Neural progenitor cell (in vitro differentiated cells): Measurements from ENCODE around the gene SIDT2. TPM values are rescaled to one million over a fixed set of nuclear protein-coding genes. Genes with fewer than 3 reads are reported as not detected.
"Not testable (repeated sequence)": the region's sequence is repeated elsewhere in the genome, so short reads cannot be mapped to it uniquely, and the experiment has no call there.

ENCODE experiments used
- DNase-seq: peaks from one replicate; pipeline ENCODE4 v3.0.0-alpha.2; 2016; ENCODE audit warnings: low spot score
- H2AFZ ChIP-seq: fragments of 200-600 bp; sonication (generic); replicated peaks from 2 replicates; pipeline ENCODE4 v1.6.1; 2016; ENCODE audit warnings: antibody characterized with exemption
- H3F3A ChIP-seq: fragments of 200-600 bp; sonication (generic); 2 replicates; pipeline ENCODE4 v1.6.1; 2016; ENCODE audit warnings: antibody characterized with exemption, low read depth
- H3K27ac ChIP-seq: fragments of 200-600 bp; sonication (generic); 2 replicates; pipeline ENCODE4 v1.5.1; 2016; ENCODE audit warnings: mild to moderate bottlenecking
- H3K27me3 ChIP-seq: fragments of 200-600 bp; sonication (generic); 2 replicates; pipeline ENCODE4 v1.6.1; 2016; ENCODE audit warnings: mild to moderate bottlenecking, moderate library complexity
- H3K36me3 ChIP-seq: fragments of 200-600 bp; sonication (generic); 2 replicates; pipeline ENCODE4 v1.5.1; 2016
- H3K4me1 ChIP-seq: fragments of 200-600 bp; sonication (generic); 2 replicates; pipeline ENCODE4 v1.6.1; 2016; ENCODE audit warnings: mixed run types
- H3K4me2 ChIP-seq: fragments of 200-600 bp; sonication (generic); 2 replicates; pipeline ENCODE4 v1.6.1; 2016
- H3K4me3 ChIP-seq: fragments of 200-600 bp; sonication (generic); 2 replicates; pipeline ENCODE4 v1.5.1; 2016
- H3K79me2 ChIP-seq: fragments of 200-600 bp; sonication (generic); 2 replicates; pipeline ENCODE4 v1.6.1; 2016; ENCODE audit warnings: low read depth
- H3K9ac ChIP-seq: fragments of 200-600 bp; sonication (generic); 2 replicates; pipeline ENCODE4 v1.6.1; 2016
- H3K9me3 ChIP-seq: fragments of 200-600 bp; sonication (generic); 2 replicates; pipeline ENCODE4 v1.5.1; 2016; ENCODE audit warnings: low read depth
- H4K20me1 ChIP-seq: fragments of 200-600 bp; sonication (generic); 2 replicates; pipeline ENCODE4 v1.6.1; 2016; ENCODE audit warnings: low read depth
- H3K27ac Mint-ChIP-seq: 3 replicates; pipeline ENCODE4 v1.8.0; 2021; ENCODE audit warnings: mixed read lengths
- H3K27me3 Mint-ChIP-seq: 2 replicates; pipeline ENCODE4 v1.8.0; 2022; ENCODE audit warnings: low read depth, mild to moderate bottlenecking, inconsistent platforms, moderate library complexity, mixed read lengths; ENCODE audit not compliant: insufficient read depth
- H3K36me3 Mint-ChIP-seq: 3 replicates; pipeline ENCODE4 v1.8.0; 2021; ENCODE audit warnings: mixed read lengths
- H3K4me1 Mint-ChIP-seq: 3 replicates; pipeline ENCODE4 v1.8.0; 2021; ENCODE audit warnings: mixed read lengths
- H3K4me3 Mint-ChIP-seq: 3 replicates; pipeline ENCODE4 v1.8.0; 2021; ENCODE audit warnings: mild to moderate bottlenecking, moderate library complexity, mixed read lengths
- H3K9me3 Mint-ChIP-seq: 3 replicates; pipeline ENCODE4 v1.8.0; 2020; ENCODE audit warnings: mixed read lengths
- EZH2 ChIP-seq: fragments of 200-600 bp; sonication (generic); IDR thresholded peaks from 2 replicates; pipeline ENCODE4 v1.6.1; 2017; ENCODE audit warnings: antibody characterized with exemption, mild to moderate bottlenecking, moderate library complexity
- EZH2phosphoT487 ChIP-seq: fragments of 200-600 bp; sonication (generic); IDR thresholded peaks from 2 replicates; pipeline ENCODE4 v1.6.1; 2017; ENCODE audit warnings: antibody characterized with exemption
- total RNA-seq: library from RNA; depleted of rRNA; stranded (reverse); fragments of >200 nt; gene quantifications from 2 replicates; pipeline ENCODE4 v1.2.3, GENCODE V29; 2015; ENCODE audit warnings: low replicate concordance
- TF ChIP-seq, protein P1 (sequence below): fragments of 200-600 bp; sonication (generic); IDR thresholded peaks from 2 replicates; pipeline ENCODE4 v1.5.1; 2017; ENCODE audit warnings: antibody characterized with exemption, mild to moderate bottlenecking

Gene SIDT2
- total RNA-seq = 13.3 and 20.5 TPM in 2 replicates

DNA sequence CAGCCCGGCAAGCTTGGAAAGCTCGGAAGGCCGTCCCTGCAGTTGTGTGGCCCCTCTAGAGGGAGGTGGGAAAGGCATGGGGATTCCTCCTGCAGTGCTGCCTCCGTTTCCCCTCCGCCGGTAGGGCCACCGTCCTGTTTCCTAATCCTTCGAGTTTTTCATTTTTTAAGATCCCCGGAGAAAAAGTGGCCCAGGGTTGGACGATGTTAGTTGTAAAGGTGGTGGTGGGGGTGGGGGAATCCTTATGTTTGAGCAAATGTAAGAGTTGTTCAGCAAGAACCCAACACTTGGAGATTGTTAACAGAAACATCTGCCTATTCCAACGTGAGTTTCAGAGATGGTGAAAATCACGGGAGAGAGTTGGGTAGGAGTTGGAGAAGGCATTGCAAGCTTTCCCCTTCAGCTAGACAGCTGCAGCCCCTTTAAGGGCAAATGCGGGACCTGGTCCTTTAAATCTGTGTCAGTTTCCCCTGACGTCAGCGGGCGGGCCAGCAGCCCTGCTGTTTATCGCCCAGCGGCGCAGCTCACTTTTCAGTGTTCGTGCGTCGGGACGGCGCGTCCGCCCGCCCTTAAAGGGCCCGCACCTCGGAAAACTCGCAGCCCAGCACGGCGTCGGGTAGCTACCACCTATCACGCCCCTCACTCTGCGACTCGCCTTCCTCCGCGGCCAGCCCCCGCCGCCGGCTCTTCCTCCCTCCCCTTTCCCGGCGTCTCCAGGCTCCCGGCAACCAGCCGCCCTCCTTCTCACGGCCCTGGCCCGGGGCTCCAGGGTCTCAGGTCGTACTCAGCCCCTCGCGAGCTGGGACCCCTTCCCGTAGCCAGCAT lies at the start of gene SIDT2:
TSS of gene SIDT2 (plus strand) at position 534 of the 825 bp plus-strand sequence. CDS start 521 bp downstream, outside the sequence.
- peaks cover 26% of the 10 kb centered on the region for H3K4me1 Mint-ChIP-seq
- H3K27me3 Mint-ChIP-seq = peaks cover 5% of the 10 kb centered on the region
- H2AFZ ChIP-seq = peak within 1 kb of the TSS; percentile 51
- H3K9me3 Mint-ChIP-seq = no peaks in the 10 kb centered on the region
- H4K20me1 ChIP-seq = no peaks in the 10 kb centered on the region
- peaks cover 32% of the 10 kb centered on the region for H3F3A ChIP-seq
- H3K27ac Mint-ChIP-seq = peak within 1 kb of the TSS; percentile 97
- H3K9me3 ChIP-seq = no peaks in the 10 kb centered on the region
- H3K27ac ChIP-seq = peak within 1 kb of the TSS; percentile 82
- H3K36me3 ChIP-seq = no peaks in the 10 kb centered on the region
- peak within 1 kb of the TSS; percentile 56 for H3K9ac ChIP-seq
- peak within 1 kb of the TSS; percentile 80 for H3K4me3 ChIP-seq
- H3K4me2 ChIP-seq = peak within 1 kb of the TSS; percentile 86
- peaks cover 13% of the 10 kb centered on the region for H3K4me1 ChIP-seq
- TF ChIP-seq, protein P1, sequence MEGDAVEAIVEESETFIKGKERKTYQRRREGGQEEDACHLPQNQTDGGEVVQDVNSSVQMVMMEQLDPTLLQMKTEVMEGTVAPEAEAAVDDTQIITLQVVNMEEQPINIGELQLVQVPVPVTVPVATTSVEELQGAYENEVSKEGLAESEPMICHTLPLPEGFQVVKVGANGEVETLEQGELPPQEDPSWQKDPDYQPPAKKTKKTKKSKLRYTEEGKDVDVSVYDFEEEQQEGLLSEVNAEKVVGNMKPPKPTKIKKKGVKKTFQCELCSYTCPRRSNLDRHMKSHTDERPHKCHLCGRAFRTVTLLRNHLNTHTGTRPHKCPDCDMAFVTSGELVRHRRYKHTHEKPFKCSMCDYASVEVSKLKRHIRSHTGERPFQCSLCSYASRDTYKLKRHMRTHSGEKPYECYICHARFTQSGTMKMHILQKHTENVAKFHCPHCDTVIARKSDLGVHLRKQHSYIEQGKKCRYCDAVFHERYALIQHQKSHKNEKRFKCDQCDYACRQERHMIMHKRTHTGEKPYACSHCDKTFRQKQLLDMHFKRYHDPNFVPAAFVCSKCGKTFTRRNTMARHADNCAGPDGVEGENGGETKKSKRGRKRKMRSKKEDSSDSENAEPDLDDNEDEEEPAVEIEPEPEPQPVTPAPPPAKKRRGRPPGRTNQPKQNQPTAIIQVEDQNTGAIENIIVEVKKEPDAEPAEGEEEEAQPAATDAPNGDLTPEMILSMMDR = no peak
- TF ChIP-seq EZH2phosphoT487 = no peak
- TF ChIP-seq EZH2 = no peak
- H3K79me2 ChIP-seq = peaks cover 4% of the 10 kb centered on the region
- H3K36me3 Mint-ChIP-seq = peaks cover 2% of the 10 kb centered on the region
- peak within 1 kb of the TSS; percentile 98 for H3K4me3 Mint-ChIP-seq
- H3K27me3 ChIP-seq = no peaks in the 10 kb centered on the region
- peak; percentile 96 for DNase-seq

DNA sequence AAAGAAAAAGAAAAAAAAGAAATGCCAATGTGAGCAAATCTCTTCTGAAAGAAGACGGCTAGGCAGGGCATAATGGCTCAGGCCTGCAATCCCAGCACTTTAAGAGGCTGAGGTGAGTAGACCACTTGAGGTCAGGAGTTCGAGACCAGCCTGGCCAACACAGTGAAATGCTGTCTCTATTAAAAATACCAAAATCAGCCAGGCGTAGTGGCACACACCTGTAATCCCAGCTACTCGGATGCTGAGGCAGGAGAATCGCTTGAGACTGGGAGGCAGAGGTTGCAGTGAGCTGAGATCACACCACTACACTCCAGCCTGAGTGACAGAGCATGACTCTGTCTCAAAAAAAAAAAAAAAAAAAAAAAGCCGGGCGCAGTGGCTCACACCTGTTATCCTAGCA lies 48.1 kb upstream of the SIDT2 start:
- not testable (repeated sequence) for H3K4me3 Mint-ChIP-seq, H3K9me3 Mint-ChIP-seq, H3K4me2 ChIP-seq, H3F3A ChIP-seq, H3K27me3 Mint-ChIP-seq, H3K36me3 ChIP-seq, H3K9me3 ChIP-seq, H3K9ac ChIP-seq, H2AFZ ChIP-seq, H3K4me1 ChIP-seq, H3K36me3 Mint-ChIP-seq, H4K20me1 ChIP-seq, H3K27ac ChIP-seq, H3K4me1 Mint-ChIP-seq, H3K27me3 ChIP-seq, H3K79me2 ChIP-seq, H3K4me3 ChIP-seq, H3K27ac Mint-ChIP-seq, DNase-seq

DNA sequence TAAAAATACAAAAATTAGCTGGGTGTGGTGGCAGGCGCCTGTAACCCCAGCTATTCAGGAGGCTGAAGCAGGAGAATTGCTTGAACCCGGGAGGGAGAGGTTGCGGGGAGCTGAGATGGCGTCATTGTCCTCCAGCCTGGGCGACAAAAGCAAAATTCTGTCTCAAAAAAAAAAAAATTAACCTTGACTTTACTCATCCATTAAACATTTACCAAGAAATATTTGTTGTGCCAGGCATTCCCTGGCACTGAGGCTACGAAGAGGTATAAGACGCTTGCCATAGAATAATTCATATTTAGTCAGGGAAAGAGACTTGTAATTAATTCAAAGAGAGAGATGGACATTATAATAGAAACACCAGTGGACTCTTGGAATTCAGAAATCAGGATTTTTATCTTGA lies 47.7 kb upstream of the SIDT2 start:
- no peaks in the 10 kb centered on the region for H3K4me1 ChIP-seq
- Mint-ChIP-seq H3K4me1 (peaks cover 2% of the 10 kb centered on the region), H3K36me3 (no peaks in the 10 kb centered on the region), H3K9me3 (no peaks in the 10 kb centered on the region), H3K27ac (no peak overlapping the region), H3K27me3 (peaks cover 2% of the 10 kb centered on the region), H3K4me3 (no peak overlapping the region)
- H3K4me3 ChIP-seq = no peak overlapping the region
- DNase-seq = no peak
- no peaks in the 10 kb centered on the region for H4K20me1 ChIP-seq
- no peak overlapping the region for H3K27ac ChIP-seq
- no peak overlapping the region for H2AFZ ChIP-seq
- H3K79me2 ChIP-seq = no peaks in the 10 kb centered on the region
- H3K9me3 ChIP-seq = no peaks in the 10 kb centered on the region
- TF ChIP-seq, protein P1 = no peak
- TF ChIP-seq EZH2 (no peak), EZH2phosphoT487 (no peak)
- H3K9ac ChIP-seq = no peak overlapping the region
- no peaks in the 10 kb centered on the region for H3K36me3 ChIP-seq
- H3F3A ChIP-seq = no peaks in the 10 kb centered on the region
- H3K27me3 ChIP-seq = no peaks in the 10 kb centered on the region
- H3K4me2 ChIP-seq = no peak overlapping the region

DNA sequence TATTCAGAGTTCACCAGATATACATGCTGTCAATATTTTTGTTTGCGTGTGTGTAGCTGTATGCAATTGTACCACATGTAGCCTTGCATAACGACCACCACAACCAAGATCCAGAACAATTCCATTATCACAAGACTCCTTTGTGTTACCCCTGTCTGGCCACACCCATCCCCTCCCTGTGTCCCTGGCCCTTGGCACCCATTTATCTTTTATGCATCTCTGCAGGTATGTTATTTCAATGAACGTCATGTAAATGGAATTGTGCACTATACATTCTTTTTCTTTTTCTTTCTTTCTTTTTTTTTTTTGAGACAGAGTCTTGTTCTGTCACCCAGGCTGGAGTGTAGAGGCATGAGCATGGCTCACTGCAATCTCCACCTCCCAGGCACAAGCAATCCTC lies 44.1 kb upstream of the SIDT2 start:
- TF ChIP-seq, protein P1 = no peak
- H3K27me3 Mint-ChIP-seq = peaks cover 2% of the 10 kb centered on the region

DNA sequence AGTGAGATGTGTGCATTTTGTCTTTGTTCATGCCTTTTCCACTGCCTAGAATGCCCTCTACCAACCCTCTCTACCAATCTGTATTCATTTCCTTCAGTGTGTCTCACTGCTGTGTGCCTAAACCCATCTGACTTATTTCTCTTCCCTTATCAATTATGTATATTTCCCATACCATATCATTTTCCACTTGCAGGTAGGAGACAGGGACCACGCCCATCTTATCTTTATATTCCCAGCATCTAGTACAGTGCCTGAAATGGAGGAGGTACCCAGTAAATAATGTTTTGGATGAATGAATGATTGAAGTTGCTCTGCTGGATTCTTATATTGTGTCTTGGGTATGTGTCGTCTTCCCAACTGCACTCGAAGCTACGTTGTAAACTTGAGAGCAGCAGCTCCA lies 43.6 kb upstream of the SIDT2 start:
- not testable (repeated sequence) for H3K4me3 Mint-ChIP-seq, H3K36me3 Mint-ChIP-seq, H3K79me2 ChIP-seq, H3K4me1 ChIP-seq, H3K9ac ChIP-seq, H2AFZ ChIP-seq, H4K20me1 ChIP-seq, H3K4me2 ChIP-seq, H3F3A ChIP-seq, H3K27me3 Mint-ChIP-seq, H3K4me3 ChIP-seq, H3K27me3 ChIP-seq, H3K9me3 Mint-ChIP-seq, H3K27ac Mint-ChIP-seq, H3K4me1 Mint-ChIP-seq, H3K9me3 ChIP-seq, DNase-seq, H3K27ac ChIP-seq, H3K36me3 ChIP-seq

More for the DNA sequence above, 44.1 kb upstream of the SIDT2 start:
- H3K27me3 ChIP-seq = no peaks in the 10 kb centered on the region
- Mint-ChIP-seq H3K27ac (no peak overlapping the region), H3K4me1 (no peaks in the 10 kb centered on the region), H3K36me3 (no peaks in the 10 kb centered on the region), H3K9me3 (no peaks in the 10 kb centered on the region), H3K4me3 (no peak overlapping the region)
- H3K36me3 ChIP-seq = no peaks in the 10 kb centered on the region
- no peak overlapping the region for H3K4me2 ChIP-seq
- no peaks in the 10 kb centered on the region for H3K4me1 ChIP-seq
- H3K9me3 ChIP-seq = no peaks in the 10 kb centered on the region
- H2AFZ ChIP-seq = no peak overlapping the region
- H3K27ac ChIP-seq = no peak overlapping the region
- no peak overlapping the region for H3K9ac ChIP-seq
- no peaks in the 10 kb centered on the region for H3F3A ChIP-seq
- H3K4me3 ChIP-seq = no peak overlapping the region
- no peaks in the 10 kb centered on the region for H4K20me1 ChIP-seq
- H3K79me2 ChIP-seq = no peaks in the 10 kb centered on the region
- no peak for DNase-seq
